Hepatocyte (in vitro differentiated cells): ENCODE results near the gene C2CD4D. TPM values are rescaled to one million over a fixed set of nuclear protein-coding genes. Genes with fewer than 3 reads are reported as not detected.

ENCODE experiments used
- DNase-seq: peaks from one replicate; pipeline ENCODE4 v3.0.0-alpha.2; 2016; ENCODE audit warnings: low spot score
- H2AFZ ChIP-seq: fragments of 200-600 bp; sonication (generic); 2 replicates; pipeline ENCODE4 v1.6.0; 2016; ENCODE audit warnings: antibody characterized with exemption, mild to moderate bottlenecking
- H3K27ac ChIP-seq: fragments of 200-600 bp; sonication (generic); 2 replicates; pipeline ENCODE4 v1.5.1; 2016; ENCODE audit warnings: mild to moderate bottlenecking
- H3K27me3 ChIP-seq: fragments of 200-600 bp; sonication (generic); 2 replicates; pipeline ENCODE4 v1.6.1; 2016
- H3K36me3 ChIP-seq: fragments of 200-600 bp; sonication (generic); replicated peaks from 2 replicates; pipeline ENCODE4 v1.5.1; 2016; ENCODE audit warnings: low read depth; ENCODE audit not compliant: insufficient read depth
- H3K4me1 ChIP-seq: fragments of 200-600 bp; sonication (generic); 2 replicates; pipeline ENCODE4 v1.5.1; 2016; ENCODE audit warnings: mild to moderate bottlenecking, moderate library complexity; ENCODE audit not compliant: insufficient read depth
- H3K4me2 ChIP-seq: fragments of 200-600 bp; sonication (generic); 2 replicates; pipeline ENCODE4 v1.6.0; 2016
- H3K4me3 ChIP-seq: fragments of 200-600 bp; sonication (generic); 2 replicates; pipeline ENCODE4 v1.5.1; 2016; ENCODE audit warnings: mild to moderate bottlenecking
- H3K79me2 ChIP-seq: fragments of 200-600 bp; sonication (generic); 2 replicates; pipeline ENCODE4 v1.6.0; 2017; ENCODE audit warnings: mild to moderate bottlenecking
- H3K9me2 ChIP-seq: fragments of 200-600 bp; sonication (generic); replicated peaks from 2 replicates; pipeline ENCODE4 v1.6.0; 2017; ENCODE audit warnings: mild to moderate bottlenecking; ENCODE audit not compliant: insufficient read depth
- H3K9me3 ChIP-seq: fragments of 200-600 bp; sonication (generic); 2 replicates; pipeline ENCODE4 v1.5.1; 2016; ENCODE audit warnings: low read depth, mild to moderate bottlenecking
- H4K20me1 ChIP-seq: fragments of 200-600 bp; sonication (generic); 2 replicates; pipeline ENCODE4 v1.6.0; 2016; ENCODE audit warnings: mild to moderate bottlenecking; ENCODE audit not compliant: insufficient read depth, poor library complexity, severe bottlenecking
- CTCF ChIP-seq: fragments of 200-600 bp; sonication (generic); IDR thresholded peaks from 2 replicates; pipeline ENCODE4 v1.5.1; 2016; ENCODE audit warnings: antibody characterized with exemption, mild to moderate bottlenecking; ENCODE audit not compliant: poor library complexity
- EZH2 ChIP-seq: fragments of 200-600 bp; sonication (generic); IDR thresholded peaks from 2 replicates; pipeline ENCODE4 v1.6.1; 2016; ENCODE audit warnings: antibody characterized with exemption, mild to moderate bottlenecking, borderline replicate concordance
- EZH2phosphoT487 ChIP-seq: fragments of 200-600 bp; sonication (generic); IDR thresholded peaks from one replicate; pipeline ENCODE4 v1.6.1; 2018; ENCODE audit warnings: antibody characterized with exemption, mild to moderate bottlenecking, low read depth, moderate library complexity; ENCODE audit not compliant: unreplicated experiment, severe bottlenecking
- WGBS: methylation state at CpG from one replicate; pipeline ENCODE4 v1.1.6; 2016; ENCODE audit warnings: low lambda C conversion rate; ENCODE audit errors: missing lambda C conversion rate; 5-methylcytosine and 5-hydroxymethylcytosine counted together
- polyA plus RNA-seq: library from polyadenylated mRNA; unstranded; fragments of >200 nt; fragmentation: Nextera tagmentation; extraction: Ambion mirVana; gene quantifications from 2 replicates; pipeline ENCODE4 v1.2.1, GENCODE V29; 2016
- total RNA-seq: library from RNA; depleted of rRNA; stranded (reverse); fragments of >200 nt; gene quantifications from 2 replicates; pipeline ENCODE4 v1.2.3, GENCODE V29; 2014

Gene C2CD4D
- total RNA-seq: 0.72 TPM in 1 of 2 replicates, not detected in the other
- polyA plus RNA-seq: 0.96 and 1.1 TPM in 2 replicates

GRCh38 chr1:151839457-151840403 lies at the start of gene C2CD4D:
C2CD4D (minus strand) TSS chr1:151839820; CDS start chr1:151838989, 831 bp downstream.
- peak within 1 kb of the TSS; percentile 94 for H3K27ac ChIP-seq
- H4K20me1 ChIP-seq: no peaks in the 10 kb centered on the region
- H3K4me3 ChIP-seq: peak within 1 kb of the TSS; percentile 5
- no peak for TF ChIP-seq EZH2phosphoT487
- TF ChIP-seq CTCF: no peak
- TF ChIP-seq EZH2: no peak
- 4% methylated on average over 45 of the region's 47 CpGs for WGBS
- no peaks in the 10 kb centered on the region for H3K36me3 ChIP-seq
- H3K4me2 ChIP-seq: peak within 1 kb of the TSS; percentile 91
- H3K4me1 ChIP-seq: peaks cover 13% of the 10 kb centered on the region
- H3K79me2 ChIP-seq: no peaks in the 10 kb centered on the region
- peak within 1 kb of the TSS; percentile 66 for H2AFZ ChIP-seq
- H3K9me2 ChIP-seq: no peaks in the 10 kb centered on the region
- no peaks in the 10 kb centered on the region for H3K9me3 ChIP-seq
- H3K27me3 ChIP-seq: peaks cover 27% of the 10 kb centered on the region
- peak; percentile 82 for DNase-seq

- Histone ChIP-seq H3K27me3 (no peaks in the 10 kb centered on the region), H2AFZ (no peak overlapping the region), H3K9me3 (no peaks in the 10 kb centered on the region), H3K36me3 (no peaks in the 10 kb centered on the region), H3K27ac (no peak overlapping the region), H4K20me1 (no peaks in the 10 kb centered on the region), H3K4me3 (no peak overlapping the region), H3K4me2 (no peak overlapping the region), H3K4me1 (no peaks in the 10 kb centered on the region), H3K79me2 (no peaks in the 10 kb centered on the region), H3K9me2 (no peaks in the 10 kb centered on the region)
- TF ChIP-seq EZH2 (no peak), EZH2phosphoT487 (no peak), CTCF (peak; percentile 59)
- WGBS: 82% methylated on average over 2 of the region's 2 CpGs
- DNase-seq: peak; percentile 30
Observed at GRCh38 chr1:151888972-151889570, 49.5 kb upstream of the C2CD4D start.

GRCh38 chr1:151887028-151887427 lies 47.4 kb upstream of the C2CD4D start:
- H3K4me2 ChIP-seq: no peak overlapping the region
- no peaks in the 10 kb centered on the region for H4K20me1 ChIP-seq
- H3K79me2 ChIP-seq: no peaks in the 10 kb centered on the region
- no peak overlapping the region for H3K4me3 ChIP-seq
- WGBS: 96% methylated on average over 1 of the region's 1 CpG
- H3K36me3 ChIP-seq: no peaks in the 10 kb centered on the region
- no peak overlapping the region for H3K27ac ChIP-seq
- no peak for TF ChIP-seq CTCF
- TF ChIP-seq EZH2phosphoT487: no peak
- TF ChIP-seq EZH2: no peak
- no peaks in the 10 kb centered on the region for H3K4me1 ChIP-seq
- H2AFZ ChIP-seq: no peak overlapping the region
- H3K27me3 ChIP-seq: no peaks in the 10 kb centered on the region
- DNase-seq: no peak
- no peaks in the 10 kb centered on the region for H3K9me2 ChIP-seq
- H3K9me3 ChIP-seq: no peaks in the 10 kb centered on the region
